ENCODE measurements around the gene RBM15. TPM values are rescaled to one million over a fixed set of nuclear protein-coding genes. Genes with fewer than 3 reads are reported as not detected.

The RBM15 gene
- total and polyA plus RNA-seq, 2 donors (not counting 3 experiments of a cell fraction or from before 2014, with no cell fraction given): 8.5 to 29.5 TPM

DNA sequence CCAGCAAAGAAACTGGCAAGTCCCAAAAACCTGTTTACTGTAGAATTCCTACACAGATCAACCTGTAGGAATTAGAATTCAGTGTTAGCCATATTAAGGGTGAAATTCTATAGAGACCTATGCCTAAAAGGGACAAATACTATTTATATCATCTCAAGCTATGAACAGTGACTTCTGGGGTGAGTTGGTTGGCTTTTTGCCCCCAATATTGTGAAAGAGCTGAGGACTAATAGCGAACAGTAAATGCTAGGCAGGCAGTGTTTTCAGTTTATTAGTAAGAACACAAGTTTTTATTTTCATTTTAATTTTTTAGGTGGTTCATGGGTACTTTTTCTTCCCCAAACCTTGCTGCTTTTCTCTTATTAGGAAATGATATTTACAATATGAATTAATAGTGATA lies 36.3 kb downstream of the RBM15 start:
- DNase-seq (ENCODE audit: low read depth, low spot score): no peak
- H3K4me3 ChIP-seq (replicated peaks in 1 of 3; ENCODE audit: insufficient read depth in 1 of 3, low read depth in 1 of 3, low read length in 3 of 3): no peak overlapping the region
- no peak overlapping the region for H3K9ac ChIP-seq (replicated peaks; ENCODE audit: extremely low read depth, insufficient read depth, low read length)
- no peaks in the 10 kb centered on the region for H3K27me3 ChIP-seq (ENCODE audit: control insufficient read depth in 2 of 2, insufficient read depth in 2 of 2, low read length in 2 of 2)
- no peaks in the 10 kb centered on the region for H4K20me1 ChIP-seq (replicated peaks; ENCODE audit: control insufficient read depth, extremely low read depth, insufficient read depth, low read length)
- H3K4me1 ChIP-seq (ENCODE audit: control insufficient read depth, extremely low read depth, insufficient read depth, low read length): peaks cover 3% of the 10 kb centered on the region
- no peaks in the 10 kb centered on the region for H3K9me1 ChIP-seq (replicated peaks; ENCODE audit: control insufficient read depth, extremely low read depth, insufficient read depth, low read length)
- CTCF ChIA-PET: no interaction called here
- dilution Hi-C loops (cut with MboI; ENCODE audit: extremely low pct_ligation_motif_present, low sequenced_read_pairs): no loop called here
- no TSS peak for BruUV-seq (replicated peaks)
- no peak overlapping the region for H2AFZ ChIP-seq (ENCODE audit: low read depth, low read length)
- H3K36me3 ChIP-seq (ENCODE audit: control insufficient read depth in 2 of 2, extremely low read depth in 1 of 2, insufficient read depth in 2 of 2, low read length in 2 of 2): peaks cover 2 to 3% of the 10 kb centered on the region in 2 experiments
- POLR2A ChIA-PET: no interaction called here
- intact Hi-C loops (cut with micrococcal nuclease): no loop called here
- TF ChIP-seq, protein P1, sequence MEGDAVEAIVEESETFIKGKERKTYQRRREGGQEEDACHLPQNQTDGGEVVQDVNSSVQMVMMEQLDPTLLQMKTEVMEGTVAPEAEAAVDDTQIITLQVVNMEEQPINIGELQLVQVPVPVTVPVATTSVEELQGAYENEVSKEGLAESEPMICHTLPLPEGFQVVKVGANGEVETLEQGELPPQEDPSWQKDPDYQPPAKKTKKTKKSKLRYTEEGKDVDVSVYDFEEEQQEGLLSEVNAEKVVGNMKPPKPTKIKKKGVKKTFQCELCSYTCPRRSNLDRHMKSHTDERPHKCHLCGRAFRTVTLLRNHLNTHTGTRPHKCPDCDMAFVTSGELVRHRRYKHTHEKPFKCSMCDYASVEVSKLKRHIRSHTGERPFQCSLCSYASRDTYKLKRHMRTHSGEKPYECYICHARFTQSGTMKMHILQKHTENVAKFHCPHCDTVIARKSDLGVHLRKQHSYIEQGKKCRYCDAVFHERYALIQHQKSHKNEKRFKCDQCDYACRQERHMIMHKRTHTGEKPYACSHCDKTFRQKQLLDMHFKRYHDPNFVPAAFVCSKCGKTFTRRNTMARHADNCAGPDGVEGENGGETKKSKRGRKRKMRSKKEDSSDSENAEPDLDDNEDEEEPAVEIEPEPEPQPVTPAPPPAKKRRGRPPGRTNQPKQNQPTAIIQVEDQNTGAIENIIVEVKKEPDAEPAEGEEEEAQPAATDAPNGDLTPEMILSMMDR (IDR thresholded peaks at IDR 0.05; ENCODE audit: extremely low read depth in 1 of 2, insufficient read depth in 1 of 2, low read depth in 1 of 2, low read length in 2 of 2): no peak
- TF ChIP-seq FOS (IDR thresholded peaks at IDR 0.05; ENCODE audit: borderline replicate concordance, insufficient read depth, low read length) (no peak), EZH2 (IDR thresholded peaks at IDR 0.05; ENCODE audit: borderline replicate concordance, low read depth, low read length, severe bottlenecking) (no peak), POLR2A (IDR thresholded peaks at IDR 0.05; ENCODE audit: low read depth, low read length) (no peak), POLR2AphosphoS5 (IDR thresholded peaks at IDR 0.05; ENCODE audit: insufficient read depth, low read depth, low read length) (no peak), GATA2 (IDR thresholded peaks at IDR 0.05; ENCODE audit: insufficient read depth, insufficient read length, low read depth, low read length) (no peak), MYC (IDR thresholded peaks at IDR 0.05; ENCODE audit: low read depth, low read length) (no peak), JUN (IDR thresholded peaks at IDR 0.05; ENCODE audit: borderline replicate concordance, insufficient read depth, insufficient read length, low read depth) (no peak)
- TF ChIP-seq, protein P2, sequence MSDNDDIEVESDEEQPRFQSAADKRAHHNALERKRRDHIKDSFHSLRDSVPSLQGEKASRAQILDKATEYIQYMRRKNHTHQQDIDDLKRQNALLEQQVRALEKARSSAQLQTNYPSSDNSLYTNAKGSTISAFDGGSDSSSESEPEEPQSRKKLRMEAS (IDR thresholded peaks at IDR 0.05; ENCODE audit: insufficient read depth, insufficient read length): no peak
- no peak overlapping the region for H3K4me2 ChIP-seq (ENCODE audit: insufficient read depth, low read length)
- FAIRE-seq: no peak
- peaks cover 4% of the 10 kb centered on the region for H3K79me2 ChIP-seq (ENCODE audit: control insufficient read depth, insufficient read depth, low read length)
- H3K9me3 ChIP-seq (replicated peaks; ENCODE audit: control insufficient read depth, insufficient read depth, low read length): no peaks in the 10 kb centered on the region
- no peak overlapping the region for H3K27ac ChIP-seq (ENCODE audit: insufficient read depth, low read depth, low read length)

Measured in endothelial cell of umbilical vein (primary cell).